Measurements from ENCODE around the gene SLC39A8. TPM values are rescaled to one million over a fixed set of nuclear protein-coding genes. Genes with fewer than 3 reads are reported as not detected.

SLC39A8 gene
- total and polyA plus RNA-seq, 9 of the 15 experiments (the other 6 are each of a cell fraction or from before 2014, with no cell fraction given) = 8.2 to 30.3 (median 25.0) TPM

DNA sequence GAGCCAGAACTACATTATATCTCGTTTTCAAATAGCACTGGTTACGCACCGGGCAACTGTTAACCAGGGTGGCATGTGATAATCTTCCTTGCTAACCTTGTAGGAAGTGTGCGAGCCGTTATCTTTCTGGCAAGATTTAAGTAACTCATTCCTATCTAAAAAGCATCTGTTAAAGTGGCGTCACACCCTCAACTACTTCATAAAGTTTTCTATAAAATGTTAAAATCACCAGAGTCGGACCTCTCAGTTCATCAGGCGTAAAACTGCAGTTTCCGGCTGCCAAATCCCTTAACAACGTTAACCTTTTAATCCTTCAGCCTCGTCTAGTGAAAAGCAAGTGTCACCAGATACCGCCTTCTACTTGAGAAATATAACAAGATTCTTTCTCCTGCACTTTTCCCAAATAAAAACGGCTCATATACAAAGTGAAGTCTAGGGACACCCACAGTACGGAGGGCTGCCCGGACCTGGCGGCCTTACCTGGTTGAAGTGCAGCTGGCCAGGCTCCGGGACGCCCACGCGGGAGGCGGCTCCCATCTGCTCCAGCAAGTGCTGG lies 1.2 kb downstream of the SLC39A8 start (continued):
- TF ChIP-seq, protein P1, sequence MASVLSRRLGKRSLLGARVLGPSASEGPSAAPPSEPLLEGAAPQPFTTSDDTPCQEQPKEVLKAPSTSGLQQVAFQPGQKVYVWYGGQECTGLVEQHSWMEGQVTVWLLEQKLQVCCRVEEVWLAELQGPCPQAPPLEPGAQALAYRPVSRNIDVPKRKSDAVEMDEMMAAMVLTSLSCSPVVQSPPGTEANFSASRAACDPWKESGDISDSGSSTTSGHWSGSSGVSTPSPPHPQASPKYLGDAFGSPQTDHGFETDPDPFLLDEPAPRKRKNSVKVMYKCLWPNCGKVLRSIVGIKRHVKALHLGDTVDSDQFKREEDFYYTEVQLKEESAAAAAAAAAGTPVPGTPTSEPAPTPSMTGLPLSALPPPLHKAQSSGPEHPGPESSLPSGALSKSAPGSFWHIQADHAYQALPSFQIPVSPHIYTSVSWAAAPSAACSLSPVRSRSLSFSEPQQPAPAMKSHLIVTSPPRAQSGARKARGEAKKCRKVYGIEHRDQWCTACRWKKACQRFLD (CRISPR knock-in tag; IDR thresholded peaks at IDR 0.05) = no peak

DNA sequence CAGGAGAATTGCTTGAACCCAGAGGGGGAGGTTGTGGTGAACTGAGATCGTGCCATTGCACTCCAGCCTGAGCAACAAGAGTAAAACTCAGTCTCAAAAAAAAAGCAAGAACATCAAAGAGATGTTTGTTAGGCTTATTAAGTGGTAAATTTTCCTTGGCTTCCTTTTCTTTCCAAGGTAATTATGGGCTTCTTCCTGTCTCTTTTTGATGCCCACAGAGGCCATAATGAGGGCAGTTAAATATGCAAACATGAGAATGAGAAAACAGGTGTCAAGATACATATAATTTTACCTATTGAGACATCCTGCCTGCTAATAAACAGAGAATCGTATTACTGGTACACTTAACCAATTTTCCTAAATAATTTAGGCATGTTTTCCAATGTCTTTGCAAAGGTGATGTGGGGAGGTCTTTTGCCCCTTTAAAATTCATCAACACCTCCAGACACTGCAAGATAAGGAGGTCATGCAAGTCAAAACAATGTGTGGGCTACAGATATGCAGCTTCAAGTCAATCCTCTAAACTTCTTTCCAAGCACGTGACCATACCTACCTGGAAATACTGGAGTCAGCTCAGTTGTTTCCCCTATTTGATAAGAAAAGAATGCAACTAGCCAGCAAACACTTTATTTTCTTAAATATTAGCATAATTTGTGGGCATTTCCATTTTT lies 2.7 kb downstream of the SLC39A8 start:
- Histone ChIP-seq H3K4me2 (ENCODE audit: insufficient read depth, low read length) (peak overlapping the region; percentile 90), H3K9me3 (replicated peaks; ENCODE audit: control insufficient read depth, insufficient read depth, low read depth, low read length) (no peaks in the 10 kb centered on the region), H3K27me3 (ENCODE audit: control insufficient read depth in 2 of 2, insufficient read depth in 2 of 2, low read length in 2 of 2) (no peaks in the 10 kb centered on the region), H2AFZ (ENCODE audit: low read depth, low read length) (no peak overlapping the region), H3K4me1 (replicated peaks in 1 of 2; ENCODE audit: control insufficient read depth in 2 of 2, insufficient read depth in 2 of 2, low read length in 2 of 2) (peaks cover 22 to 38% of the 10 kb centered on the region in 2 experiments), H3K9ac (ENCODE audit: insufficient read depth in 1 of 2, low read depth in 2 of 2, low read length in 2 of 2) (peak overlapping the region in 1 of 2 experiments; percentile 80; a peak in 1 of 4 replicates), H3K9me1 (ENCODE audit: control insufficient read depth, insufficient read depth, low read length) (no peaks in the 10 kb centered on the region), H3K4me3 (peak overlapping the region; percentile 51; the same call in 1 of the 2 replicates), H3K27ac (ENCODE audit: extremely low read depth, low read depth, low read length) (no peak overlapping the region; the same call in 2 of the 3 replicates), H4K20me1 (replicated peaks; ENCODE audit: control insufficient read depth, insufficient read depth, low read length) (no peaks in the 10 kb centered on the region), H3K79me2 (ENCODE audit: control insufficient read depth, insufficient read depth, low read length) (peaks cover 35% of the 10 kb centered on the region; the same call in 2 of the 3 replicates), H3K36me3 (ENCODE audit: control insufficient read depth, insufficient read depth, low read length) (no peaks in the 10 kb centered on the region)
- ChIA-PET POLR2A (no interaction called here), CTCF (ENCODE audit: low intra/inter-chr PET ratio) (no interaction called here)
- no peak for ATAC-seq
- in situ Hi-C loops (cut with MboI) = no loop called here
- DNase-seq (ENCODE audit: extremely low read depth in 1 of 4, low spot score in 3 of 4) = peak in 2 of 4 experiments; percentile 51 to 78
- WGBS (ENCODE audit: insufficient coverage, low coverage, missing lambda C conversion rate) = 22% methylated on average over 3 of the region's 3 CpGs
- BruUV-seq (replicated peaks) = no TSS peak
- FAIRE-seq = peak; percentile 54
- intact Hi-C loops (cut with micrococcal nuclease) = loop anchor here (10.0 kb wide), 1 partner anchor 672 kb away; the partner anchor contains the start of gene SLC9B1
- TF ChIP-seq CC2D1A (IDR thresholded peaks at IDR 0.05) = no peak; the same call in 1 of the 2 replicates
- TF ChIP-seq FOXK1 (CRISPR knock-in tag; IDR thresholded peaks at IDR 0.05; ENCODE audit: borderline replicate concordance) = no peak
- TF ChIP-seq PML (IDR thresholded peaks at IDR 0.05; ENCODE audit: low read length) = peak; percentile 76; the same call in 1 of the 2 replicates
- TF ChIP-seq NFIC (IDR thresholded peaks at IDR 0.05) = 0 out of 2 replicates have a peak, but pooled peaks have one; percentile 31
- TF ChIP-seq SUPT5H (IDR thresholded peaks at IDR 0.05) = no peak
- TF ChIP-seq, protein P2, sequence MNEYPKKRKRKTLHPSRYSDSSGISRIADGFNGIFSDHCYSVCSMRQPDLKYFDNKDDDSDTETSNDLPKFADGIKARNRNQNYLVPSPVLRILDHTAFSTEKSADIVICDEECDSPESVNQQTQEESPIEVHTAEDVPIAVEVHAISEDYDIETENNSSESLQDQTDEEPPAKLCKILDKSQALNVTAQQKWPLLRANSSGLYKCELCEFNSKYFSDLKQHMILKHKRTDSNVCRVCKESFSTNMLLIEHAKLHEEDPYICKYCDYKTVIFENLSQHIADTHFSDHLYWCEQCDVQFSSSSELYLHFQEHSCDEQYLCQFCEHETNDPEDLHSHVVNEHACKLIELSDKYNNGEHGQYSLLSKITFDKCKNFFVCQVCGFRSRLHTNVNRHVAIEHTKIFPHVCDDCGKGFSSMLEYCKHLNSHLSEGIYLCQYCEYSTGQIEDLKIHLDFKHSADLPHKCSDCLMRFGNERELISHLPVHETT (CRISPR knock-in tag; conservative IDR thresholded peaks at IDR 0.05 in 1 of 2, IDR thresholded peaks at IDR 0.05 in 1 of 2) = no peak
- 0 out of 4 replicates have a peak, but pooled peaks of 1 of the 2 experiments have one; percentile 44 for TF ChIP-seq TRIM24 (IDR thresholded peaks at IDR 0.05)
- TF ChIP-seq, protein P3, sequence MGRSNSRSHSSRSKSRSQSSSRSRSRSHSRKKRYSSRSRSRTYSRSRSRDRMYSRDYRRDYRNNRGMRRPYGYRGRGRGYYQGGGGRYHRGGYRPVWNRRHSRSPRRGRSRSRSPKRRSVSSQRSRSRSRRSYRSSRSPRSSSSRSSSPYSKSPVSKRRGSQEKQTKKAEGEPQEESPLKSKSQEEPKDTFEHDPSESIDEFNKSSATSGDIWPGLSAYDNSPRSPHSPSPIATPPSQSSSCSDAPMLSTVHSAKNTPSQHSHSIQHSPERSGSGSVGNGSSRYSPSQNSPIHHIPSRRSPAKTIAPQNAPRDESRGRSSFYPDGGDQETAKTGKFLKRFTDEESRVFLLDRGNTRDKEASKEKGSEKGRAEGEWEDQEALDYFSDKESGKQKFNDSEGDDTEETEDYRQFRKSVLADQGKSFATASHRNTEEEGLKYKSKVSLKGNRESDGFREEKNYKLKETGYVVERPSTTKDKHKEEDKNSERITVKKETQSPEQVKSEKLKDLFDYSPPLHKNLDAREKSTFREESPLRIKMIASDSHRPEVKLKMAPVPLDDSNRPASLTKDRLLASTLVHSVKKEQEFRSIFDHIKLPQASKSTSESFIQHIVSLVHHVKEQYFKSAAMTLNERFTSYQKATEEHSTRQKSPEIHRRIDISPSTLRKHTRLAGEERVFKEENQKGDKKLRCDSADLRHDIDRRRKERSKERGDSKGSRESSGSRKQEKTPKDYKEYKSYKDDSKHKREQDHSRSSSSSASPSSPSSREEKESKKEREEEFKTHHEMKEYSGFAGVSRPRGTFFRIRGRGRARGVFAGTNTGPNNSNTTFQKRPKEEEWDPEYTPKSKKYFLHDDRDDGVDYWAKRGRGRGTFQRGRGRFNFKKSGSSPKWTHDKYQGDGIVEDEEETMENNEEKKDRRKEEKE (IDR thresholded peaks at IDR 0.05; ENCODE audit: borderline replicate concordance in 1 of 2, control insufficient read depth in 1 of 2, low read depth in 2 of 2, low read length in 1 of 2) = no peak
- peak; percentile 82 for TF ChIP-seq RAD51 (IDR thresholded peaks at IDR 0.05; ENCODE audit: borderline replicate concordance, low read depth)
- peak; percentile 52; the same call in 1 of the 2 replicates for TF ChIP-seq SMAD4 (CRISPR knock-in tag; conservative IDR thresholded peaks at IDR 0.05)
